ENCODE data around the gene CTSZ. TPM values are rescaled to one million over a fixed set of nuclear protein-coding genes. Genes with fewer than 3 reads are reported as not detected.
A peak's percentile ranks its signal among the peaks of the same experiment; 100 is the strongest.

The CTSZ gene
- total RNA-seq, 1 donor from 2014 or later: 387 TPM

- no peak for DNase-seq (ENCODE audit: low read depth)
These were observed 24.5 kb upstream of the CTSZ start for GRCh38 chr20:59031564-59032022.

- no peak for DNase-seq (ENCODE audit: low read depth)
These were observed 24.0 kb upstream of the CTSZ start for GRCh38 chr20:59030911-59031563.

- DNase-seq (ENCODE audit: low read depth): peak; percentile 37
These were observed 21.8 kb upstream of the CTSZ start for GRCh38 chr20:59028812-59029211.

- peak; percentile 38 for DNase-seq (ENCODE audit: low read depth)
These were observed 20.8 kb upstream of the CTSZ start for GRCh38 chr20:59027741-59028320.

- no peak for DNase-seq (ENCODE audit: low read depth)
These were observed 20.1 kb upstream of the CTSZ start for GRCh38 chr20:59026904-59027740.

GRCh38 chr20:59025511-59025910 is 18.5 kb upstream of the CTSZ start:
- no peak for DNase-seq (ENCODE audit: low read depth)

- no peak for DNase-seq (ENCODE audit: low read depth)
These were observed 18.0 kb upstream of the CTSZ start for GRCh38 chr20:59025086-59025485.

- no peak for DNase-seq (ENCODE audit: low read depth)
These were observed 17.1 kb upstream of the CTSZ start for GRCh38 chr20:59024111-59024530.

- DNase-seq (ENCODE audit: low read depth): no peak
These were observed 16.6 kb upstream of the CTSZ start for GRCh38 chr20:59023616-59024015.

GRCh38 chr20:59022754-59023153 is 15.7 kb upstream of the CTSZ start:
- DNase-seq (ENCODE audit: low read depth): no peak

- DNase-seq (ENCODE audit: low read depth): peak; percentile 66
These were observed 14.0 kb upstream of the CTSZ start for GRCh38 chr20:59020938-59021551.

- DNase-seq (ENCODE audit: low read depth): no peak
These were observed 12.2 kb upstream of the CTSZ start, which contains the start of gene TUBB1 for GRCh38 chr20:59019217-59019616. Gene TUBB1 (plus strand): TSS chr20:59019429. CDS start chr20:59019523, 94 bp downstream.

GRCh38 chr20:59018817-59019216 is 11.8 kb upstream of the CTSZ start:
- no peak for DNase-seq (ENCODE audit: low read depth)

- no peak for DNase-seq (ENCODE audit: low read depth)
These were observed 10.6 kb upstream of the CTSZ start for GRCh38 chr20:59017493-59018231.

- DNase-seq (ENCODE audit: low read depth): no peak
These were observed 9.9 kb upstream of the CTSZ start for GRCh38 chr20:59016795-59017492.

GRCh38 chr20:59015812-59016711 is 9.0 kb upstream of the CTSZ start:
- DNase-seq (ENCODE audit: low read depth): no peak

- DNase-seq (ENCODE audit: low read depth): no peak
These were observed 8.4 kb upstream of the CTSZ start for GRCh38 chr20:59015411-59015810.

- DNase-seq (ENCODE audit: low read depth): no peak
These were observed 7.8 kb upstream of the CTSZ start for GRCh38 chr20:59014680-59015389.

- DNase-seq (ENCODE audit: low read depth): no peak
These were observed 7.0 kb upstream of the CTSZ start for GRCh38 chr20:59013959-59014608.

Measured in renal cortical epithelial cell (primary cell).